GM18520 (cell line): ENCODE measurements around the gene MRPS24.
"Not testable (repeated sequence)": the region's sequence is repeated elsewhere in the genome, so short reads cannot be mapped to it uniquely, and the experiment has no call there.

Experiments used
- ATAC-seq: cut with Tn5 transposase; IDR thresholded peaks from one replicate; pipeline ENCODE4 v1.9.1; 2021; ENCODE audit not compliant: unreplicated experiment

MRPS24 gene

GRCh38 chr7:43843296-43843695, 26.0 kb downstream of the MRPS24 start:
- ATAC-seq, result no peak

DNA sequence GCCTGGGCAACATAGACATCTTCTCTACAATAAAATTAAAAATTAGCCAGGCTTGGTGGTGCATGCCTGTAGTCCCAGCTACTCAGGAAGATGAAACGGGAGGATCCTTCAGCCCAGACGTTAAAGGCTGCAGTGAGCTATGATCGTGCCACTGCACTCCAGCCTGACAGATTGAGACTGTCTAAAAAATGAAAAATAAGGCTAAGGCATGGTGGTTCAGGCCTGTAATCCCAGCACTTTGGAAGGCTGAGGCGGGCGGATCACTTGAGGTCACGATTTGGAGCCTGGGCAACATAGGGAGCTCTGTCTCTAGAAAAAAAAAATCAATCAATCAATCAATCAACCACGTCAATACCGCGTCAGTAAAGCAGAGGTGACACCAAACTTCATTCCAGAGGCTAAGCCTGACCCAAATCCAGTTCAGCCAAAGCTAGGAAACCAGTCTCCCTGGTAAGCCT, 31.1 kb downstream of the MRPS24 start:
- no peak for ATAC-seq

- peak; percentile 36 for ATAC-seq
Observed at GRCh38 chr7:43834463-43835251, 34.7 kb downstream of the MRPS24 start.

DNA sequence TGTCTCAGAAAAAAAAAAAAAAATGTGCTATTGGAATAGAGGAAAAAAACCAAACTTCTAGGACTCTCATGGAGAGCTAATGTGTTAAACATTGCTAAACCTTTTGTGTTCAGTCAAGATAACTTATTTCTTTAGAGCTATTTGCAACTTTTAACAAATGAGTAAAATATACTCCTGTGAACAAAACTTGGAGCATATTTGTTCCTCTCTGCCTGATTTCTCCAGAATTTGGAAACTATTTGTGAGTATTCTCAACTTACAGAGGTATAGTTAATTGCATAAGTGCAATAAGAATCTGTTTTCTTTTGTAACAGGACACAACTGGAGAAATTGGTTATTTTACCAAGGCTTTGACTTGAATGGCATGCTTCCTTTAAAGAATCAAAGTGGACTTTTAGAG, 38.4 kb downstream of the MRPS24 start:
- ATAC-seq, result not testable (repeated sequence)

DNA sequence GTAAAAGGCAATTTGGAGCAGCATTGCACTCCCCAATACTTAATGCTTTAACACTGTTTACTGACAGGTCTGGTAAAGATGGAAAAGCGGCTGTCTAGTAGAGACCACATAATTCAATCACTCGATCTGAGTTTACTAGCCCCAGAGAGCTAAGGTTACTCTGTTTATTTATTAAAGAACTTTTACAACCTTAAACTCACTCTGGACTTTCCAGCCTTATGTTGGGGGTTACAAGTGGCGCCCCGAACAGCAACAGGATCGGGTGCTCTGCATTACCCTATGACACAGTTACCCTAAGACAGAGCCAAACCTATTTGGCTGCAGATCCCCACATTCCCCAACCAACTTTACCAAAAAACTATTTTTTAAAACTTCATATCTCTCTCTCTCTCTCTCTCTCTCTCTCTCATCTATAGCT, 43.9 kb downstream of the MRPS24 start:
- ATAC-seq, result no peak

- ATAC-seq, result no peak
Observed at GRCh38 chr7:43824963-43825362, 44.4 kb downstream of the MRPS24 start.

GRCh38 chr7:43824513-43824912, 44.8 kb downstream of the MRPS24 start:
- ATAC-seq, result not testable (repeated sequence)

- ATAC-seq, result no peak
Observed at GRCh38 chr7:43823941-43824340, 45.4 kb downstream of the MRPS24 start.

DNA sequence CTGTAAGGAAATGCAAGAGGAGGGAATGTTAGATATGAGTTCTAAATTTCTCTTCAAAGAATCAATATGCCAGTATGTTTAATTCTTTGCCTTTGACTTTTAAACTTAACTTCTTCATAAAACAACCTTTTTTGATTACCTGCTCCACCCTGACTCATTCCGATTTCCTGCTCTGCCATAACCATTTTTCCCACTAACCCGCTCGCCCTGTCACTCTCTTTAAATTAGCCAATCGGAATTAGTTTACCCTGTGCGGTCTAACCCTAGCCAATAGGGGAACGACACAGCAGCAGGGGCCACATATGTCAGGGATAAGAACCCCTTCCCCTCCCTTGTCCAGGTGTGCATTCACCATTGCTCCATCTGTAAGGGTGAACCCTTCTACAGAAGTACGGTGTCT, 45.9 kb downstream of the MRPS24 start:
- not testable (repeated sequence) for ATAC-seq
